Measurements from ENCODE around the gene TMCC1.
A peak's percentile ranks its signal among the peaks of the same experiment; 100 is the strongest.

GRCh38 chr3:129650256-129650872 lies 243.1 kb downstream of the TMCC1 start:
- TF ChIP-seq POLR2AphosphoS5 (IDR thresholded peaks at IDR 0.05; ENCODE audit: insufficient read depth, low read depth, low read length): no peak
- TF ChIP-seq POLR2A (IDR thresholded peaks at IDR 0.05; ENCODE audit: low read depth, low read length): no peak
- TF ChIP-seq CTCF (IDR thresholded peaks at IDR 0.05; ENCODE audit: extremely low read depth in 1 of 2, insufficient read depth in 1 of 2, low read depth in 1 of 2, low read length in 2 of 2): peak; percentile 58
- no peak for TF ChIP-seq MYC (IDR thresholded peaks at IDR 0.05; ENCODE audit: low read depth, low read length)
